MV-4-11 (cell line): ENCODE data around the gene ARHGAP45.
A peak's percentile ranks its signal among the peaks of the same experiment; 100 is the strongest.
"Not testable (repeated sequence)": the region's sequence is repeated elsewhere in the genome, so short reads cannot be mapped to it uniquely, and the experiment has no call there.

Source experiments
- DNase-seq: peaks from one replicate; lab custom pipeline; 2025; lab: John Stamatoyannopoulos, UW

Gene ARHGAP45

GRCh38 chr19:1118999-1119398, 52.0 kb downstream of the ARHGAP45 start:
- no peak for DNase-seq

GRCh38 chr19:1119475-1120217, 52.7 kb downstream of the ARHGAP45 start:
- no peak for DNase-seq

DNA sequence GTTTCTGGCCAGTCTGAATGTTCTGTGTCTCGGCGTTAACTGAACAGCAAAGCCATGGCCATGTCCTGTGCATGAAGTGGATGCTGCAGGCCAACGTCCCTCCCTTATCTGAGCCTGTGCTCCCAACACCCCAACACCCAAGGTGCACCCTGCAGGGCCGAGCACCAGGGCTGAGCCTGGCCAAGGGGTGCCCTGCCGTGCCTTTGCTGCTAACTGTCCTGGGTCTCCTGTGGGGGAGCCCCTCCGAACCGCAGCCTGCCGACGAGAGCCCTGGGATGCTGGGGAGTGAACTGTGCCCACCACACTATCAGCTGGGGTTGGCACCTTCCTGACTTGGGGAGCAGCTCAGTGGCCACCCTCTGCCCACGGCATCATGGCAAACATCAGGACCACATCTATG, 54.4 kb downstream of the ARHGAP45 start:
- no peak for DNase-seq

DNA sequence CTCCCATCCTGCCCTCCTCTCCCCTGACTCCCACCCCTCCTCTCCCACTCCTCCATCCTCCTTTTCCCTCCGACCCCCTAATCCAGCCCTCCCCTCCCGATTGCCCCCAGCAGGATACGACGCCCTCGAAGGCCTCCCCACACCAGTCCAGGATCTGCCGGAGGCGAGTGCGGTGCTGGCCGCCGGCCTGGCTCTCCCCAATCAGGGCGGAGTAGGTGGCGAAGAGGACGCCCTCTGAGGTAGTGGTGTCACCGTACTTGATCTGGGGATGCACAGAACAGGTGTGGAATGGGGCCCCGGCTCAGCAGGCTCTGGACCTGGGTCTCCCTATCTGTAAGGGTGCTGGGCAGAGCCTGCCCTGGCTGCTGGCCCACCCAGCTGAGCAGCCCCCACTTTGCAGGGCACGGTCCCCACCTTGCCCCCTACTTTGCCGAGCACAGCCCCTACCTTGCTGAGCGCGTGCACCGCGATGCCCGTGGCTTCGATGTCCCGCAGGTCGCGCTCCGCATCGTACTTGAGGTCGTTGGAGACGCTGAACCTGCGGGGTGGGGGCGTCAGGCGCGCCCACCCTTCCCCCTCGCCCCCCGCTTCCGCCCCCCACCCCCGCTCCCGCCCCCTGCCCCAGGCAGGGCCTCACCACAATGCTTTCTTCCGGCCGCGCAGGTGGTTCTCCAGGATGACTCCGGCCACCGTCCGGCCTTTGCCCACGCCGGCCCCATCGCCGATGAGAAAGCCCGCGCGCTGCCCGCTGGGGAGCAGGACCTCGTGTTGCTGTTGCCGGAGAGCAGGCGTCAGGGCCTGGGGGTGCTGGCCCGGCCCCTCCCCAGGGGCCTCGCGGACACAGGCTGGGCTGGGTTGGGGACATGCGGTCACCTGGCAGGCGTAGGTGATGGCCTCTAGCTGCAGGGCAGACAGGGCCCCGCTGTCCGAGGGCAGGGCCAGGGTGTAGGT, 55.3 kb downstream of the ARHGAP45 start:
- DNase-seq = no peak

- DNase-seq = peak; percentile 55
These were observed 56.0 kb downstream of the ARHGAP45 start for GRCh38 chr19:1122972-1123363.

GRCh38 chr19:1123381-1123780, 56.4 kb downstream of the ARHGAP45 start:
- DNase-seq = no peak

DNA sequence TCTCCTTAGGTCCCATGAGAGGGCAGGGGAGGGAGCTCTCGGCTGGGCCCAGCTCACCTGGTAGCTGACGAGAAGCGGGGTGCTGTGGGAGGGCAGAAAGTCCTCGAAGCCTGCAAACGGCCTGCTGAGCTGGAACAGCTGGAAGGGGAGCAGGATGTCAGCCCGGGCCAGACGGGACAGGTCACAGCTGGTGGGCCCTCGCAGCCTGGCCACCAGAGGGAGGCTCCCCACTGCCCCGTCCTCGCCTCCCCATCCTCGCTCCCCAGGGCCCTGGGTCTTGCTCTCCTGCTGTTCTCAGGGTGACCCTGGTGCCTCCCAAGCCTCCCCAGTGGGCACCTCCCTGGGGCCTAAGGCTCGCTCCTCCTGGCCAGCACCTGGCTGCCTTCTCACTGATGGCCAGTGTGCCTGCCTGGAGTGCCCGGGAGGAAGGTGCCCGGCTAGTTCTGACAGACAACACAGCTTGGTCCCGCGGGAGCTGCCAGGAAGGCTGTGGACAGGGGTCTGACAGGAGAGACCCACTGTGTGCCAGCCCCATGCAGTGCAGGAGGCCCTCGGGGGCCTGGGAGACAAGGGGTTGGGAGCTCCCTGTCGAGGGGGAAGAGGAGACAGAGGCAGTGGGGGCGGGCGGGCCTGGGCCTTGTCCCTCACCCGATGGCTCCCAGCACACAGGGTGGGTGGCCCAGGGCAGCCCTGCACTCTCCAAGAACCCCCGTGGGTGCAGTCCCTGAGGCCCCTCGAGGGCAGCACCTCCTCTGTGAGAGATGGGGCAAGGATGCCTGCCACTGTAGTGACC, 57.1 kb downstream of the ARHGAP45 start:
- no peak for DNase-seq

DNA sequence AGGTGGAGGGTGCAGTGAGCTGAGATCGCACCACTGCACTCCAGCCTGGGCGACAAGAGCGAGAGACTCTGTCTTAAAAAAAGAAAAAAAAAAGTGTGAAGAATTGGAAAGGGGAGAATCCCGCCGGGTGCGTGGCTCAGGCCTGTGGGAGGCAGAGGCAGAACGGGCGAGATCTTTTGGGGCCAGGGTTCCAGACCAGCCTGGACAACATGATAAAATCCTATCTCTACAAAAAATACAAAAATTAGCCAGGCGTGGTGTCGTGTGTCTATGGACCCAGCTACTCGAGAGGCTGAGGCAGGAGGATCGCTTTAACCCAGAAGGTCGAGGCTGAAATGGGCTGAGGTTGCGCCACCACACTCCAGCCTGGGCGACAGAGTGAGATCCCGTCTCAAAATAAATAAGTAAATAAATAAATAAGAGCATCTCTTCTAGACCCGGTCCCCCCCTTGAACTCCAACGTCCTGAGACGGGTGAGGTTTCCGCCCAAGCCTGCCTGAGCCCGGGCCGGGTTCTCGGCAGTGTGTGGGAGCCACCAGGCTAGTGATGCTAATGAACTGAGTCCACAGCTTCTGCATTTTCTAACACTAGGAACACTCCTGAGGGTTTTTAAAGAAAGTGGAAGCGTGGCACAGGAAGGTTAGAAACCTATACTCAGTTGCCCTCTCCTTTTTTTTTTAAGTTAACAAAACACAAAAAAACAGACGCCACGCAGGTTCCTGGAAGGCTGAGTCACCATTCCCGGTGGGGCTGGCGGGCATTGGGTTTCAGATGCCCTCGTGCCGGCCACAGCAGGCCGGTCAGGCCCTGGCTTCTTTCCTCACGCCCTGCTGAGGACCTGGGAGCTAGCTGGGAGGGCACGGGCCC, 58.9 kb downstream of the ARHGAP45 start:
- peak; percentile 61 for DNase-seq

- no peak for DNase-seq
These were observed 60.2 kb downstream of the ARHGAP45 start for GRCh38 chr19:1126984-1127760.

DNA sequence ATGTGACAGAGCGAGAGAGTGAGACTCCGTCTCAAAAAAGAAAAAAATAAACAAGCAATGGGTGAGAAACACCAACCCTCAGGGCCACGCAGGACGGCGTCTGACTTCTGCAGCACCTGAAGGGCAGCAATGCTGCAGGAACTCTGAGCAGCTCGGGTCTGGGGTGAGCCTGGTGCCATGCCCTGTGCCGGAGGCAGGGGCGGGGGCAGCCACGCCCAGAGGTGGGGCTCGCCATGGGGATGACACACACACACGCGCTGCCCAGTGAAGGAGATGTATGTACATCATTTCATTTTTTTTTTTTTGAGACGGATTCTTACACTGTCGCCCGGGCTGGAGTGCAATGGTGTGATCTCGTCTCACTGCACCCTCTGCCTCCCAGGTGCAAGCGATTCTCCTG, 61.1 kb downstream of the ARHGAP45 start:
- DNase-seq = no peak

- not testable (repeated sequence) for DNase-seq
These were observed 62.1 kb downstream of the ARHGAP45 start for GRCh38 chr19:1129084-1129483.

- no peak for DNase-seq
These were observed 62.6 kb downstream of the ARHGAP45 start for GRCh38 chr19:1129535-1129934.

GRCh38 chr19:1130771-1131717, 64.1 kb downstream of the ARHGAP45 start:
- no peak for DNase-seq

DNA sequence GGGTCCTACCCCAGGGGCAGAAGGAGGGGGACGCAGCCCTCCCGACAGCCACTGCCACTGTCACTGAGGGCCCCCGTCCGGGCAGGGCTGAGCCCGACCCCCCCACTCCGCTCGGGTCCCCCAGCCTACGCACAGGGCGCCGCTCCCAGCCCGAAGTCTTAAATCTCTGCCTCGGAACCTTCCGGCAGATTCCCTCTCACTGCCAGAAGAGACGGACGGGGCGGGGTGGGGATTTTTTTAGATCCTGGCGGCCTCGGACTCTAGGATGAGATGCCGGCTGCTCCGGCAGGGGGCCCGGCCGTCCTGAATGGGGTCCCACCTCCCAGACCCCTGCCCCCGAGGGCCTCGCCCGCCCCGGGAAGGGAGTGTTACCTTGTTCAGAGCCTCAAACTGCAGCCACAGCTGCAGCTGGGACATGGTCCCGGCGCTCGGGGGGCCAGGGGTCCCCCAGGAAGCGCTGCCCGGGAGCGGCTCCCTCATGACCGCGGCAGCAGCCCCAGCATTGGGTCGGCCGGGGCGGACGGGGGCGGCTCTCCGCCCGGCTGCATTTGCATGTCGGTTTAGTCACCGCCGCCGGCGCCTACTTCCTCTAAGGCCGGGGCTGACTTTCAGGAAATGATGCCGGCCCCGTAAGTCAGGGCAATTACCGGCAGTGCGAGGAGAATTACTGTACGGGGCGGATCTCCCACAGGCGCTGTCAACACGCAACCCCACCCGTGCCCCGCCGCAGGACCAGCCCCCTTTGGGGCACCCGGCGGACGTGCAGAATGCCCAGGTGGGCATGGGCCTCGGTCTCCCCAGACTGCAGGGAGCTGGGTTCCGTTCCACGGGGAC, 65.0 kb downstream of the ARHGAP45 start:
- peak; percentile 94 for DNase-seq

- DNase-seq = peak; percentile 52
These were observed 65.8 kb downstream of the ARHGAP45 start for GRCh38 chr19:1132552-1133383.

DNA sequence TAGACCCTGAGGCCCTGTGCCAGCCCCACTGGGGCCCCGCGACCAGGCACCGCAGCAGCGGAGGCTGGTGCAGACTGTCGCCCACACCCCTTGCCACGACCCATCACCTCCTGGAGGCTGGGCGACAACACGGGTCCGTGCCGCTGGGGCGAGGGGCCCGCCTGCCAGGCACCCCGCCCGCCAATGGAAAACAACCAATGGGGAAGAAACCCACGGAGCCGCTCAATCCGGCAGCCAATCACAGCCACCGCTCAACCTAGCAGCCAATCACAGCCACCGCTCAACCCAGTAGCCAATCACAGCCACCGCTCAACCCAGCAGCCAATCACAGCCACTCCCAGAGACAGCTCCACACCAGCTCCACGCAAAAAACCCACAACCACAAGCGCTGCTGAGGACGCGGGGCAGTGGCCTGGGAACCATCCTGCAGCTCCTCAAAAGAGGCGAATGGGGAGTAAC, 66.5 kb downstream of the ARHGAP45 start:
- DNase-seq = peak; percentile 75

DNA sequence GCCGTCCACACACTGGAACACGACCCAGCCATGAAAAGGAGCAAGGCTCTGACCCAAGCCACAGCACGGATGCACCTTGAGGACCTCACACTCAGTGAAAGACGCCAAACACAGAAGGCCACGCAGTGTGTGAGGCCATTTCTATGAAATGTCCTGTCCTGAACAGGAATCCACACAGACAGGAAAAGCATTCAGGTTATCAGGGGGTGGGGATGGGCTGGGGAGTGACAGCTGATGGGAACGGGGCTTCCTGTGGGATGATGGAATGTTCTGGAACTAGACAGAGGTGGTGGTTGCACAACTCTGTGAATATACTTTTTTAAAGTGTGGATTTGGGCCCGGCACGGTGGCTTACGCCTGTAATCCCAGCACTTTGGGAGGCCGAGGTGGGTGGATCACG, 67.5 kb downstream of the ARHGAP45 start:
- no peak for DNase-seq
